HG02973 (cell line): ENCODE data around the gene GPC5.
"Not testable (repeated sequence)": the region's sequence is repeated elsewhere in the genome, so short reads cannot be mapped to it uniquely, and the experiment has no call there.

Source experiments
- ATAC-seq: cut with Tn5 transposase; IDR thresholded peaks from one replicate; pipeline ENCODE4 v1.9.1; 2021; ENCODE audit warnings: moderate library complexity; ENCODE audit not compliant: unreplicated experiment

The GPC5 gene

GRCh38 chr13:91647361-91647990 lies 249.1 kb downstream of the GPC5 start:
- ATAC-seq, result no peak

- no peak for ATAC-seq
These were observed 249.6 kb downstream of the GPC5 start for GRCh38 chr13:91648012-91648411.

GRCh38 chr13:91649456-91649855 lies 251.0 kb downstream of the GPC5 start:
- no peak for ATAC-seq

GRCh38 chr13:91652404-91653301 lies 254.2 kb downstream of the GPC5 start:
- ATAC-seq, result no peak

- ATAC-seq, result no peak
These were observed 257.3 kb downstream of the GPC5 start for GRCh38 chr13:91655731-91656130.

GRCh38 chr13:91657283-91657682 lies 258.9 kb downstream of the GPC5 start:
- ATAC-seq, result no peak

GRCh38 chr13:91659256-91660075 lies 261.0 kb downstream of the GPC5 start:
- no peak for ATAC-seq

GRCh38 chr13:91660076-91660415 lies 261.6 kb downstream of the GPC5 start:
- ATAC-seq, result no peak

- no peak for ATAC-seq
These were observed 263.5 kb downstream of the GPC5 start for GRCh38 chr13:91661692-91662490.

GRCh38 chr13:91664039-91664438 lies 265.6 kb downstream of the GPC5 start:
- ATAC-seq, result no peak

- no peak for ATAC-seq
These were observed 269.1 kb downstream of the GPC5 start for GRCh38 chr13:91667486-91667885.

- no peak for ATAC-seq
These were observed 270.6 kb downstream of the GPC5 start for GRCh38 chr13:91668866-91669495.

- not testable (repeated sequence) for ATAC-seq
These were observed 275.9 kb downstream of the GPC5 start for GRCh38 chr13:91674347-91674746.

- ATAC-seq, result no peak
These were observed 286.3 kb downstream of the GPC5 start for GRCh38 chr13:91684746-91685145.

GRCh38 chr13:91690944-91691343 lies 292.5 kb downstream of the GPC5 start:
- ATAC-seq, result no peak

- ATAC-seq, result no peak
These were observed 295.0 kb downstream of the GPC5 start for GRCh38 chr13:91693466-91693865.

- no peak for ATAC-seq
These were observed 299.9 kb downstream of the GPC5 start for GRCh38 chr13:91698308-91698707.

- no peak for ATAC-seq
These were observed 300.3 kb downstream of the GPC5 start for GRCh38 chr13:91698767-91699166.

- ATAC-seq, result no peak
These were observed 301.4 kb downstream of the GPC5 start for GRCh38 chr13:91699863-91700262.

- ATAC-seq, result no peak
These were observed 303.6 kb downstream of the GPC5 start for GRCh38 chr13:91701975-91702374.
